RKO (cell line): Measurements from ENCODE around the gene SPDYE1.

Experiments used
- DNase-seq: peaks from one replicate; pipeline ENCODE4 v3.0.0-alpha.2; 2016; ENCODE audit warnings: low spot score

SPDYE1 gene

DNA sequence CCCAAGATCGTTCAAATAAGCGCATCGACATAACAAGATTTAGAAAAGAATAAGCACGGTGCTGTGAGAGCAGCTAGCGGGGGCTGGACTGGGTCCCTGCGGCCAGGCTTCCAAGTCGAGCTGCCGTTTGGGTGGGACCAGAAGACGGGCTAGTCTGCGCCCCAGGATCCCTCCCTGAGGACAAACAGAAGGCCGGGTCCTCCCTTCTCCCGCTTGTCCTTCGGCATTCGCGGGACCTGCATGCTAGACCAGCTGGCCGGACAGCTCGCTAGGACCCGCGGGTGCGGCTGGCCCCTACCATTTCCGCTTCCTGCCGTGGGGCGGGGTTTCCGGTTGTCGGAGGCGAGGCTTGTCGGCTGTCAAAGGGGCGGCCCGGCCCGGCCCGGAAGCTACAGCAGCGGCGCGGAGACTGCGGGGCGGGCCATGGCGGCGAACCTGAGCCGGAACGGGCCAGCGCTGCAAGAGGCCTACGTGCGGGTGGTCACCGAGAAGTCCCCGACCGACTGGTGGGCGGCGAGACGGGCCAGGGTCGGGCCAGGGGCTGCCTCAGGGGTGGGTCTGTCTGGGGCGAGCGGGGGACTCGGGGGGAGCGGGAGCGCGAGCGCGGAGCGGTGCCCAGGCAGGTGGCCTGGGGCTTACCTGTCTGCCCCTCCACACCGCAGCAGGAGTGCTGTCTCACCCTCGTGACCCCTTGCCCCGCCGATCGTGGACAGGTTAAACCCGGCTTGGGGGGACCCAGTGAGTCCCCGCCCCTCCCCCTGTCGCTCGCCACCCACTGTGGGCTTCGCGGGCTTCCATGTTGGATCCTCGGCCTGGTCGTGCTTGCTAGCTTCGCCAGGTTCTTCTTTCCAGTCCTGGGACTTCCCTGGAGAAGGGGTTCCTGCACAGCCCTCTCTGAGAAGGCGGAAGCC is 46.9 kb downstream of the SPDYE1 start, which contains the start of gene DBNL:
Gene DBNL, plus strand, starts transcription at position 388 of the 911 bp plus-strand sequence. Its CDS starts 36 bp downstream, at position 424.
- peak; percentile 93 for DNase-seq

- no peak for DNase-seq
These were observed 47.7 kb downstream of the SPDYE1 start for GRCh38 chr7:44045226-44046014.

DNA sequence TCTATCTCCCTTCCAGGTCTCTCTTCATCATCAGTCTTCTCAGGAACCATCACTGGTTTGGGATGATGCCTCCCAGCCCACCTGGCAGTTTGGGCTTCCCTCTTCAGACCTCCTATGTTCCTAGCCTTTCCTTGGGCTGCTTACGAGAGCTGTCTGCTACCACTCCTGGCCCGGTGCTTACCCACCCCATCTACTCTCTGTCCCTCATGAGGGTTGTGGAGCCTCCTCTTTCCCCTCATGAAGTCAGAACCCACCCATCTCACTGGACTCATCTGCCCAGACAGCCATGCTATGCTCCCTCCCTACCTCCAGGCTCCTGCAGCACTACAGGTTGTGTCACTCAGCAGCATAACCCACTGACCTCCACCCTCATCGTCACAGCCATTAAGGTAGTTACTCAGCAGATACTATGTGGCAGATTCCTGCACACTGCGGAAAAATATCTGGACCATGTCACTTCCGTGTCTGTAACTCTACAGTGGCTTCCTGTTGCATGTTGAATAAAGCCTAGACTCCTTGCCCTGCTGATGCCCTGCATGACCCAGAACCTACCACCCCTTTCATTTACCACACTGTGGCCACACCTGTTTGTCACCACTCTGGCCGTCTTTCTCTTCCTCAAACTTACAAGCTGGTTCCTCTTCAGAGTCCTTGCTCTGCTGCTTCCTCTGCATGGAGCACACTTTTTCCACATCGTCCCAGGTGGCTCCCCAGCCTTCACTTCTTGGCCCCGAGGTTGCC is 48.8 kb downstream of the SPDYE1 start:
- no peak for DNase-seq

DNA sequence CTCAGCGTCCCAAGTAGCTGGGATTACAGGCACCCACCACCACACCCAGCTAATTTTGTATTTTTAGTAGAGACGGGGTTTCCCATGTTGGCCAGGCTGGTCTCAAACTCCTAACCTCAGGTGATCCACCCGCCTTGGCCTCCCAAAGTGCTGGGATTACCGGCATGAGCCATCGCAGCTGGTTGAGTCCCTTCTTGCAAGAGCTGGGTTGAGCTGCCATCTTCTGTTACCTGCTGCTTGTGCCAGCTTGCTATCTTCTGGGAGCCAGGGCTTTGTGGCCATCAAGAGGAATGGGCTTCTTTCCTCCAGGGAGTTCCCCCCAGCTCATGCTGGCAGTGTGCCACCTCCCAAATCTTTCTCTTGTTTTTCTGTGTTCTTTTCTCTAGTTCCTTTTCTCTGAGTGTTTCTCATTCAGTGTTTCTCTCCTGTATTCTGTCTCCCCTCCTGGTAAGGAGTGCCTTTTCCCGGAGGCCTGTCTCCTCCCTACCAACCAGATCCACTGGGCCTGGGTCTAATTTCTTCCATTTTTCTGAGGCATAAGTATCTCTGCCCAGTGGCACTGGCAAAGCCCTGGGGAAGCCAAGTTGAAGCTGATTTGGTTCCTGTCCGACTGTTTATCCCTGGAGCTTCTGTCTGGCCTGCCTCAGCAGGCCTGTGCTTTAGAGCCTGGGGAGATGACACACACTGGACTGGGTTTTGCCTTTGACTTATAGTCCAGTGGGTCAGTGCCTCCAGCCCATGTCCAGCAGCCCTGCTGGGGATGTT is 50.5 kb downstream of the SPDYE1 start:
- DNase-seq: no peak

DNA sequence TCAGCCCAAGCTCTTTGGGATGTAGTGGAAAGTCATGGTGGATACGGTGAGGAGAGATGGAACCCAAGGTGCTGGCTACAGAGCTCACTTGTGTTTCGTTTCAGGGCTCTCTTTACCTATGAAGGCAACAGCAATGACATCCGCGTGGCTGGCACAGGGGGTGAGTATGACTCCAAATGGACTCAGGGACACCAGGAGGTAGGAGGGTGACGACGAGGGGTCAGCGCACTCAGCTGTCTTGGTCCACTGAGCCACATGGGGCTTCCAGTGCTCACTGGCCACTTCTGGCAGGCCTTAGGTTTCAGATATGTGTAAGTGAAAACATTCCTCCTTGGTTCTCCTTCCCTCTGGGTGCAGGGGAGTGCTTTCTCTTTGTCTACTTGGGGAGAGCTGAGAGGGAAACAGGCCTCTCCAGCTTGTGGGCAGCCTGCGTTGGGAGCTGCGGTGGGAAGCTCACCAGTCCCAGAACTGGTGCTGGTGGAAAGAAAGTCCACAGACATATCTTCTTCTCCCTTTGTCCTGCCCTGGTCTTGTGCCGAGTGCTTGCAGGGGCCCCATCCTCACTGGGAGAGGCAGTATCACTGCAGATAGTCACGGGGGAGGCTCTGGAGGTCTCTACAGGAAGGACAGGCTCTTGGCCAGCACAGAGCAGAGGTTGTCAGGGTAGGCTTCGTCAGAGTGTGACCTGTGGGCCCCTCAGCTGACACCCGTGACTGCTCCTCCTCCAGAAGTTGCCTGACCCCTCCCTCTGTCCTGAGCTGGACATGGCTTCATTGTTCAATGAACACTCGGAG is 52.6 kb downstream of the SPDYE1 start:
- DNase-seq: no peak

DNA sequence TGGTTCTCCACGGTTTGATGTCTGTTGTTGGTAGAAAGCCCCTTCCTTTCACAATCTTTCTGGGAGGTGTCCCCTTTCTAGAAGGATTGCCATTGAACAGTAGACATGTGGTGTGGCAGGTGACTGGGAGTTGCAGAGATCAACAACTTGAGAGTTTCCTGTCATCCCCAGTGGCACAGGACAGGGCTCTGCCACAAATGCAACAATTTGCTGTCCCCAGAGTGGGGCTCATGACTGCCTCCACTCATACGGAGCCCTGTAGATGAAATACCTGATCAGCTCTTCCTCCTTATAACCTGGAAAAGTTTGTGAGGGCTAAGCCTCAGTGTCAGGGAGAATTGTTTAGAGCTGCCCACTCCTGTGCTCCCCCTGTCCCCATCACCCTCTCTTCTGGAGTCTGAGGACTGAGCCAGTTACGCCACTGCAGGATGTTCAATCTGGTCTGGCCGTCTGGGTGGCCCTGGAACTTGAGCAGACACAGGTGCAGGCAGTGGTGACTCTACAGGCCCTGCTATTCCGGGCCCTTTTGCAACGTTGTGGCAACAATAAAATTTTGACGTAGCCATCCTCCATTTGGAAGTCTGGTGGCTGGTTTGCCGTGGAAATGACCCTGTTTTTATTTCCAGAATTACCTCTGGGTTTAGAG is 53.3 kb downstream of the SPDYE1 start:
- no peak for DNase-seq

- DNase-seq: no peak
These were observed 54.0 kb downstream of the SPDYE1 start for GRCh38 chr7:44051611-44052220.

DNA sequence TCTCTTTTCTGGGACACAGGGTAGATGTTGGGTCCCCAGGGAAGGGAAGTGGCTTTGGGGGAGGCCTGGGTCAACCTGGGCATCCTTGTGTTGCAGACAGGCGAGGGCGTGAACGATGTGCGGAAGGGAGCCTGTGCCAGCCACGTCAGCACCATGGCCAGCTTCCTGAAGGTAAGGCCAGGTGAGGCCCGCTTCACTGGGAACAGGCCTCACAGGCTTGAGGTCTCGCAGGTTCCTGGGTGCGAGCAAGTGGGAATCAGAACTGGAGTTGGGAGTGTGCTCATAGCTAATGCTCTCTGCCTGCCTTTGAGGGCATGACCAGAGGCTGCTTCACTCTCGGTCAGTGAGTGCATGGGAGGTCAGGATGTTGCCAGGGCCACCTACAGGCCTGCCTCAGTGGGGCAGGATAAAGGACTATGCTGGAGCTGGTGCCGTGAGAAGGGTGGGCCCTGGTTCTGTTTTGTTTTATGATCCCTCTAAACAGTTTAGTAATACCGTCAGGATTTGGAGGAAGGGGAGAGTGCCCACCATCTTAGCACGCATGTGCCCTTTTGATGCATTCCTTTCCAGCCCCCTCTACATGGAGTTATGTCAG is 55.2 kb downstream of the SPDYE1 start:
- no peak for DNase-seq

DNA sequence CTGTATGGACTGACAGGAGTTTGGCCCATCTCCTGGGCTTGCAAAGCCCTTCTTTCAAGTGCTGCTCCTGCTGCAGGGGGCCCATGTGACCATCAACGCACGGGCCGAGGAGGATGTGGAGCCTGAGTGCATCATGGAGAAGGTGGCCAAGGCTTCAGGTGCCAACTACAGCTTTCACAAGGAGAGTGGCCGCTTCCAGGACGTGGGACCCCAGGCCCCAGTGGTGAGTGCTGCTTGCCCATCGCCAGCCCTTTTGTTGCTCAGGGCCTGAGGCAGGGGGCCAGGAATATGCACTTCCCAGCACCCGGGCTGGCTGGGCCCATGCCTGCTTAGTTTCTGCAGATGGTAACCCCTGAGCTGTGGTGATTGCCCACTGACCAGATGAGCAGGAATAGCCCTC is 59.0 kb downstream of the SPDYE1 start:
- DNase-seq: no peak

DNA sequence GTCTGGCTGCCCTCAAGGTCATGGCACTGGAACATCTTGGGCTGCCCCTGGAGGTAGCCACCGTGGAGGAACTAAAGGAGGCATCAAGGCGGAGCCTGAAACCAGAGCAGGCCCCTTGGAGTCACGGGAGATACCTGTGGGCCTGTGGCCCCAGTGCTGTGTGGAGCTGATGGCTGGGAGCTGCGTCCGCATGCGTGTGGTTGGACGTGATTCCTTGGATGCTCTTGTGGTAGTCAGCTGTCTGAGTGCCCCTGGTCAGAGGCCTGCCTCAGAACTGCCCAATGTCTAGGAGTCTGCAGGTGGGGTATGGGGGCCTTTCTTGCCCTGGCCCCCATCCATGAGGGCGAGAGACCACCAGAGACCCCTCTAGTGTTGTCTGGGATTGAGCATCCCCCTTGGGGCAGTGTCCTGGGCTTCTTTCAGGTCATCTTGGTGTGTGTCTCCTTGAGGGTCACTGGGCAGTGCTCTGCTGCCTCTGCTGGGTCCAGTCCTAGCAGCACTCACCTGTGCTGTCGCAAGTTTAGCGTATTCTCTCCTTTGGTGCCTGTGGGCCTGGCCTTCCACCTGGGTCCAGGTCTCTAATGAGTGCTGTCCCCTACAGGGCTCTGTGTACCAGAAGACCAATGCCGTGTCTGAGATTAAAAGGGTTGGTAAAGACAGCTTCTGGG is 59.6 kb downstream of the SPDYE1 start:
- DNase-seq: no peak

- DNase-seq: no peak
These were observed 60.4 kb downstream of the SPDYE1 start for GRCh38 chr7:44057849-44058758.

GRCh38 chr7:44058759-44059218 is 61.1 kb downstream of the SPDYE1 start:
- DNase-seq: no peak

GRCh38 chr7:44059219-44060090 is 61.8 kb downstream of the SPDYE1 start:
- no peak for DNase-seq
